Skin epidermis (tissue), 12 donors: ENCODE data around the gene SERPINB5.
A peak's percentile ranks its signal among the peaks of the same experiment; 100 is the strongest.

Experiments
- H3K27ac ChIP-seq, 21 experiments: fragments of 200-600 bp; sonication (generic) in 11 of 21; one replicate each; pipeline ENCODE4 v1.5.0; 2020; ENCODE audit warnings: mild to moderate bottlenecking in 3 of 21, inconsistent platforms in 2 of 21, moderate library complexity in 2 of 21
- H3K4me3 ChIP-seq, 7 experiments: fragments of 200-600 bp; sonication (generic) in 2 of 7; one replicate each; pipeline ENCODE4 v1.5.0; 2020; ENCODE audit warnings: inconsistent platforms in 2 of 7, mild to moderate bottlenecking in 2 of 7, moderate library complexity in 1 of 7

SERPINB5 gene

DNA sequence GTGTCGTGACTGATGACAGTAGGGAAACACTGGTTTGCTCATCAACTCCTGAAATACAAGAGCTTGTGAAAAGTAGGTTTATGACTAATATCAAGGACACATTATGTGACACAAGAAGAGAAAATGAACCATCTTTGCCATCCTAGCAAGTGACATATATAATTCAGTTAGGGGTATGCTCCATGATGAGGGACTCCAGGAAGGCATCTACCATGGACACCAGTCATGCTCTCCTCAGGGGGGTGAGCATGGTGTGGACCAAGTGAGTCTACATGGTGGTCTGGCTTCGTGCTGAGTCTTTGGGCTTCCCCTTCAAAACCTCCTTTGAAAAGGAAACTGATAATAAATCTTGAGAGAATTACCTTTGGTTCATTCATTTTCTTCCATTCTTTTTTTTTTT, 11.7 kb upstream of the SERPINB5 start:
- H3K4me3 ChIP-seq, result no peak overlapping the region

GRCh38 chr18:63467699-63468098, 9.1 kb upstream of the SERPINB5 start:
- Histone ChIP-seq H3K4me3 (no peak overlapping the region), H3K27ac (no peak overlapping the region)

More for the DNA sequence above, 11.7 kb upstream of the SERPINB5 start:
- no peak overlapping the region for H3K27ac ChIP-seq

GRCh38 chr18:63468575-63468974, 8.2 kb upstream of the SERPINB5 start:
- Histone ChIP-seq H3K27ac (no peak overlapping the region), H3K4me3 (no peak overlapping the region)

DNA sequence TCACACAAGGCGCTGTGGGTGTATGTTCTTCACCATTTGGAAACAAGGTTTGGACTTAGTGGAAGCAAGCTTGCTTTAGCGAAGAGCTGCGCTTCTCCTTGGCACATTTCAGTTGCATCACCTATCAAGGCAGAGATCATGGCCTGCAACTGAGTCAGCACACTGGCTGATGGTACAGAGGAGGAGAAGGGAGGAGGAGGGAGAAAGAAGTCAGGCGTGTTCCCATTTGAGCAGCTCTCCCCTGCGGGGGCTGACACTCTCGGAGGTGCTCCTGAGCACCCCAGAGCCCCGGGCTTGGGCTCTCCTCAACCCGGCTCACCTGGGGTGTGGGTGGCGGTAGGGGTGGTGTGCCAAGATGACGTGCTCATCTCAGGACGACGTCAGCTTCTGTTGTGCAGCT, 6.0 kb upstream of the SERPINB5 start:
- peak overlapping the region in 12 of 21 experiments; percentile 7 to 84 (median 74) for H3K27ac ChIP-seq

DNA sequence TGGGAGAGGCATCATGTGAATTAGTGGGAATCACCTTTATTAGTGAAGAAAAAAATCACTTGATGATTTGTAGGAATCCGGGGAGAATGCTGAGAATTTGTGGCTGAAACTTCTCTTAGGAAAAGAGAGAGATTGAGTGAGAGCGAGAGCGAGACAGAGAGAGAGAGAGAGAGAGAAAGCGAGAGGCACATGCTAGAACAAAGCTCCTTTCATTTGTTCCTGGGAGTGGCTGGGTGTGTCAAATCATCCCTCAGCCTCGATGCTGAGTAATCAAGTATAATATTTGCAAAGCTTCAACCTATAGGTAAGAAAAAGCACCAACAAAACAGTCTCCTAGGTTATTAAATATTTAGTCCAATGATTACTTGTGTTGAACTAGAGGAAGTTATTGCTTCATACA, 4.4 kb upstream of the SERPINB5 start:
- peak overlapping the region in 20 of 21 experiments; percentile 5 to 84 (median 72) for H3K27ac ChIP-seq
- no peak overlapping the region for H3K4me3 ChIP-seq

More for the DNA sequence above, 6.0 kb upstream of the SERPINB5 start:
- H3K4me3 ChIP-seq, result no peak overlapping the region

DNA sequence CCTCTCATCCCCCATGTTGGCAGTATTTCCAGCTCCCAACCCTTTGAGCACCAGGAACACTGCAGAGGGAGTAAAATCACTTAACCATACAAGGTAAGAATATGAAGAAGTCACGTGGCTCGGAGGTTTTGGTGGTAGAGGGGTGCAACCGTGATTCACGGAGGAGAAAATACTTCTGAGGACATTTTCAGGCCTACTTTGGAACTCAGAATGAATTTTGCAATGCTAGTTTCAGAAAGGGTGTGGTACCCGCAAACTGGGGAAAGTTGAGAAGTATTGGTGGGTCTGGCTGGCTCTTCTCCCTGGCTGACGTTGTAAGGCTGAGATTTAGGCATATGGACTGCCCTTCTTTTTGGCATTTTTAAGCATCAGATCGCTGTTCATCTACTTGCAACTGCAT, 442 bp downstream of the SERPINB5 start:
- peak overlapping the region; percentile 43 to 88 (median 76) for H3K27ac ChIP-seq
- peak overlapping the region; percentile 25 to 52 (median 34) for H3K4me3 ChIP-seq

DNA sequence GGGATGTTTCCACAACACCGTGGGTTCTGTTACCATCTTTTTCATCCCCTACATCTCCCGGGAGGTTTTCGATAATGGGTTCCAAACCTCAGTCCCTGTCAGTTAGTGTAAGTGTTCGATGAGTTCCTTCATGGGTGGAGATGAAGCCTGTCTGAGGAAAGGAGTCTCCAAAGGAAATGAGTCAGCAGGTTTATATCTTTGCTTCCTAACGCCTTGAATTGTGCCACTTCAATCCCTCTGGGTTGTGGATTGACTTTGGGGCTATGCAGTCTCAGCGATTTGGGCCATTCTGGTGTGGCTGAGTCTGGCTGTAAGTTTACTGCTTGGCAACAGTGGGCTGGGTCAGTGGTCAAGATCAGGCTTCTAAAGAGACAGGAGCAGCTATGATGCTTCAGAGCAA, 1.2 kb downstream of the SERPINB5 start:
- Histone ChIP-seq H3K4me3 (peak overlapping the region; percentile 25 to 52 (median 34)), H3K27ac (peak overlapping the region in 19 of 21 experiments; percentile 43 to 88 (median 77))

DNA sequence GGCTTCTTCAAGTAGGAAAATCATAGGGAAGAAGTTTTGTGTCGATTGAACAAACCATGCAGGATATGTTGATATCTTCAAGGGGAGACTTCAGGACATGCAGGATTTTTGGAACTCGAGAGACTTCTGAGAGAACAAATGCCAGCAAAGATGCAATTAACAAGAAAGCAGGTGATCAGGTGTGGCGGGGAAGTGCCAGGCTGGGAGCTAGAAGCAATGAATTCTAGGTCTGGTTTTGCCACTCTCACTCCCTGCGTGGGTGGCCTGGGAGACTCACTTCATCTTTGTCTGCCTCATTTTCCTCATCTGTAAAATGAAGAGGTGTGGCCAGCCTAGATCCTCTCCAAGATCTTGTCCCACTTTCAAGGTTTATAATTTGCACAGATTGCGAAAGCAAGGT, 3.1 kb downstream of the SERPINB5 start:
- peak overlapping the region in 4 of 7 experiments; percentile 11 to 51 (median 39) for H3K4me3 ChIP-seq
- H3K27ac ChIP-seq, result peak overlapping the region in 7 of 21 experiments; percentile 1 to 76 (median 41)

DNA sequence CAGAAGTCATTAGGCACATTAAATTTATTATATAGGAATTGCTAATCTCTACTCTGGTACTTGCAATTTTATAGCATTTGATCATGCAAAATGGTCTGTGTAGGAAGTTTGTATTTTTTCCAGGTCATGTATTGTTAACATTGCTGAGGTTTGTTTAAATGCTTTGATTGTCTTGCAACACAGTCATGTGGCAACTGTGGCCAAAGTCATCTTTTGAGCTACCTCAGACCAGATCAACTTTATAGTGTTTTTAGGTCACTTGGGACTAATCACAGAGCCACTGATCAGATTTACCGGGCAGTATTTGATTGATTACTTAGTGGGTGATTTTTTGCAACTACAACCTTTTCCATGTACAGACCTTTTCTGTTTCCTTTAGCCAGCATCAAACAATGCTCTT, 3.7 kb downstream of the SERPINB5 start:
- H3K27ac ChIP-seq, result no peak overlapping the region
- peak overlapping the region in 4 of 7 experiments; percentile 10 to 51 (median 39) for H3K4me3 ChIP-seq

GRCh38 chr18:63480915-63481314, 4.2 kb downstream of the SERPINB5 start:
- Histone ChIP-seq H3K27ac (no peak overlapping the region), H3K4me3 (peak overlapping the region in 4 of 7 experiments; percentile 10 to 51 (median 39))

GRCh38 chr18:63487676-63488075, 10.9 kb downstream of the SERPINB5 start:
- no peak overlapping the region for H3K27ac ChIP-seq
- no peak overlapping the region for H3K4me3 ChIP-seq

- no peak overlapping the region for H3K4me3 ChIP-seq
- H3K27ac ChIP-seq, result no peak overlapping the region
Observed at GRCh38 chr18:63488160-63488559, 11.4 kb downstream of the SERPINB5 start.

DNA sequence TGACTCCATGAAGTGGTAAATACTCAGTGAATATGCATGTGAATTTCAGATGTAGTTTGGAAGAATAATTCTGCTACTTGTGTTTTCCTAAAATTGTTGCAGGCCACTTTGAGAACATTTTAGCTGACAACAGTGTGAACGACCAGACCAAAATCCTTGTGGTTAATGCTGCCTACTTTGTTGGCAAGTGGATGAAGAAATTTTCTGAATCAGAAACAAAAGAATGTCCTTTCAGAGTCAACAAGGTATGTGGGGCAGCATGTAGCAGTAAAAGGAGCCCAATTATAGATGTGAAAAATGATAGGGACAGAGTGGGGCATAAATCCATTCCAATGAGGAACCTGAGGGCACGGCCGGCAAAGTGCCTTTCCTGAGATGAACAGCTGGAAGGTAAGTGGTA, 16.1 kb downstream of the SERPINB5 start:
- H3K27ac ChIP-seq, result no peak overlapping the region
- H3K4me3 ChIP-seq, result no peak overlapping the region

GRCh38 chr18:63495675-63496074, 18.9 kb downstream of the SERPINB5 start:
- H3K4me3 ChIP-seq, result no peak overlapping the region
- no peak overlapping the region for H3K27ac ChIP-seq

DNA sequence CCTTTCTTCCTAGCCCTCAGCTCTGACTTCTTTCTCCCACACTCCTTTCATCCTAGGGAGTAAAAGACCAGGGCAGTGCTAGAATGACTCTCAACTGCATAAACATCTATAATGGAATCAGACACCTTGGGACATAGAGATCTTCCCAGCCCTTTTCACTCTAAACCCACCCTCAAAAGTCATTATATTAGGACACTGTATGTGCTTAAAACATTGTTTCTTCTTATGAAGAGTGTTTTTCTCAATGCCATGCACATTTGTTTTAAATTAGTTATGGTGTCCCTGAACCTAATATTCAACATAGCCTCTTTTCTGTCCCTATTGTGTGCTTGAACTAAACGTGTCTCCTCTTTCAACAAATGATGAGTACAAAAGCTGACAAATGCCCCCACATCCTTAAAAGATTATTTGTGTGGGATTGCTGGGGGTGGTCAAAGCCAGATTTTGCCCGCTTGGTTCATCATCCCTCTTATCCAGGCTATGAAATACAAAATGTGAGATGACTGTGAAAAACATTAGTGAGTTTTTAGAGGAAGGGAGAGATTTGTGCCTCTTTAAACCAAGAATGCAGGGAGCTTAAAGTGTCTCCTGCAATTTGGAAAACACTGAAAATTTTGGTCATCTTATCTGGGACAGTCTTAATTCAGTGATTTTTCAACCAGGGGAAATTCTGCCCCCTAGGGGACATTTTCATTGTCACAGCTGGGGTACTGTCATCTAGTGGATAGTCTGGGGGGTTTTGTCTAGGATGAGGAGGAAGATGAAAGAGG, 29.0 kb downstream of the SERPINB5 start:
- no peak overlapping the region for H3K27ac ChIP-seq
- H3K4me3 ChIP-seq, result no peak overlapping the region

GRCh38 chr18:63506336-63506646, 29.5 kb downstream of the SERPINB5 start:
- H3K27ac ChIP-seq, result no peak overlapping the region
- no peak overlapping the region for H3K4me3 ChIP-seq

GRCh38 chr18:63508596-63508995, 31.8 kb downstream of the SERPINB5 start:
- no peak overlapping the region for H3K4me3 ChIP-seq
- H3K27ac ChIP-seq, result peak overlapping the region in 1 of 21 experiments; percentile 10

DNA sequence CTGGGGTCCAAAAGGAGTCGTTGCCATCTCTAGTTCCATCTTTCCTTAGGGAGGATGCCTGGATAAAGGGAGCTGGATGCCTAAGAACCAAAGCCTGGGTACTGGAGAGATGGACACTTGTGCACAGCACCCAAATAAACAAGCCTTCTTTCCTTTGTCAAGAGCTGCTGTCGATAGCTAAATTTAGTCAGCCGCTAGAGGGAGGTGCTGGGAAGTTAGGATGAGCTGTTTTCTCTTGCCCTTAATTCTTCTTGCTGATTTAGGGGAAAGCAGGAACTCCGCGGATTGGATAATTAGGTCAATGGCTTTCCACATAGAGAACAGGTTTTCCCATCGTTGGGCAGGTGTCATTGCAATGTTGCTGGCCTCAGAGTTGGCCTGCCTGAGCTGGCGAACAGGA, 34.5 kb downstream of the SERPINB5 start:
- Histone ChIP-seq H3K4me3 (no peak overlapping the region), H3K27ac (no peak overlapping the region)

DNA sequence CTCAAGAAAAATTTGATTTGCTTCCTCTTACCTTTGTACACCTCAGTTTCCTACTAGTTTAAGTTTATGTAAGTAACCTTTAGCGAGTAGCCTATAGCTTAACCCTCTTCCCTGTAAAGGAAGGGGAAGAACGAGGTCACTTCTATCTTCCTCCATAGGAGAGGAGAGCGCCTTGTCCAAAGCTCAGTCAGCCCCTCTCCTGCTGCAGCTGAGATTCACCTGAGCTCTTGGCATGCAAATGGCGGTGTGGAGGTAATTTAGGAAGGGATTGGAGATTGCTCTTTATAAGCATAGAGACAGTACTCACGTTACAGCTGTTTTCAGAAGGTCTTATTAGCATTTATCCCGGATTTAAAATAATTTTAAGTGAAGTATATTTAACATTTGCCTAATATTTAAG, 37.6 kb downstream of the SERPINB5 start:
- Histone ChIP-seq H3K27ac (no peak overlapping the region), H3K4me3 (no peak overlapping the region)

- Histone ChIP-seq H3K4me3 (no peak overlapping the region), H3K27ac (no peak overlapping the region)
Observed at GRCh38 chr18:63514888-63515678, 38.3 kb downstream of the SERPINB5 start.

DNA sequence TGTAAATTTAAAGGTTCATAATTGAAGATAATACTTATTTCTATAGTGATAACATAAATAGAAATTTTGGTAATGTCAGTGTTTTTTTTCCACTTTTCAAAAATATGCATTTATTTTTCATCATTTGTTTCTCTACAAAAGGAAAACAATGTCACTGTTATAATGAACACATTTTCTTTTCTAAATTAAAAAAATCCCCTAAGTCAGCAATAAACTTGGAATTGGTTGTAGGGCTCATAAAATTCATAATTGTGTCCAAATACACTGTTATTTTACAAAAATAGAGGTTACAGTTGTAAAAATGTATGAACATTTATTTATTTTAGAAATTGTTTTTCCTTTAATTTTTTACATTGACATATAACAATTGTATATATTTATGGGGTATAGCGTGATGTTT, 39.0 kb downstream of the SERPINB5 start:
- Histone ChIP-seq H3K4me3 (no peak overlapping the region), H3K27ac (no peak overlapping the region)
